Uterus (tissue), 4 donors: Measurements from ENCODE around the gene RALA. TPM values are rescaled to one million over a fixed set of nuclear protein-coding genes. Genes with fewer than 3 reads are reported as not detected.

Source experiments
- DNase-seq, 2 donors: peaks; one replicate each; pipeline ENCODE4 v3.0.0-alpha.2; 2019 to 2020
- H3K27ac ChIP-seq, 2 donors: fragments of 200-600 bp; sonication (generic); 1 replicate in 1 of 2; 2 replicates in 1 of 2; pipeline ENCODE4 v1.5.1; 2016 to 2018
- H3K27me3 ChIP-seq, 2 donors: fragments of 200-600 bp; sonication (generic); one replicate each; pipeline ENCODE4 v1.5.1; 2018 to 2019; ENCODE audit warnings: control low read depth in 1 of 2
- H3K36me3 ChIP-seq, 2 donors: fragments of 200-600 bp; sonication (generic); one replicate each; pipeline ENCODE4 v1.5.1; 2019; ENCODE audit warnings: control low read depth in 1 of 2
- H3K4me1 ChIP-seq, 2 donors: fragments of 200-600 bp; sonication (generic); one replicate each; pipeline ENCODE4 v1.5.1; 2018 to 2019; ENCODE audit warnings: control low read depth in 1 of 2
- H3K4me3 ChIP-seq, 2 donors: fragments of 200-600 bp; sonication (generic); 1 replicate in 1 of 2; 2 replicates in 1 of 2; pipeline ENCODE4 v1.5.1; 2018 to 2019; ENCODE audit warnings: mild to moderate bottlenecking in 1 of 2
- H3K9me3 ChIP-seq, 2 donors: fragments of 200-600 bp; sonication (generic); one replicate each; pipeline ENCODE4 v1.5.1; 2019; ENCODE audit warnings: control low read depth in 1 of 2
- CTCF ChIP-seq, 4 experiments: fragments of 200-600 bp in 2 of 4; fragments of 450-650 bp in 2 of 4; sonication (generic) in 2 of 4; IDR thresholded peaks; one replicate each; pipeline ENCODE4 v1.5.1; 2016 to 2019; ENCODE audit warnings: antibody characterized with exemption in 4 of 4, mild to moderate bottlenecking in 2 of 4, moderate library complexity in 1 of 4
- POLR2A ChIP-seq, 2 donors: fragments of 450-650 bp; IDR thresholded peaks; one replicate each; pipeline ENCODE4 v1.6.1; 2016; ENCODE audit warnings: antibody characterized with exemption in 2 of 2, mild to moderate bottlenecking in 1 of 2, moderate library complexity in 1 of 2
- intact Hi-C: fragments of 100-400 bp; cut with DNase I; formaldehyde crosslinking; loops from one replicate; pipeline ENCODE4 v1.15.1; 2023; ENCODE audit warnings: low total_unique reads
- total RNA-seq, 4 donors: library from RNA; depleted of rRNA in 3 of 4; stranded (reverse); fragments of >200 nt in 3 of 4; gene quantifications; one replicate each; pipeline versions ENCODE4 v1.1.0 to v1.2.4, GENCODE V29; 2014 to 2023
- donor health status: DM: yes; HTN: yes; CAD: no.

Gene RALA
- total RNA-seq, 4 donors from 2014 or later = 7.4 to 31.1 (median 17.6) TPM

GRCh38 chr7:39644170-39644569 lies 20.8 kb downstream of the RALA start:
- Histone ChIP-seq H3K27ac (no peak overlapping the region), H3K9me3 (no peaks in the 10 kb centered on the region), H3K4me1 (no peaks in the 10 kb centered on the region), H3K4me3 (no peak overlapping the region), H3K36me3 (no peaks in the 10 kb centered on the region), H3K27me3 (no peaks in the 10 kb centered on the region)
- no peak for TF ChIP-seq POLR2A (IDR thresholded peaks at IDR 0.05)
- TF ChIP-seq CTCF (IDR thresholded peaks at IDR 0.05) = no peak
- DNase-seq = no peak
- intact Hi-C loops = no loop called here

GRCh38 chr7:39645482-39646407 lies 22.4 kb downstream of the RALA start:
- no peak for DNase-seq
- TF ChIP-seq POLR2A (IDR thresholded peaks at IDR 0.05) (no peak), CTCF (IDR thresholded peaks at IDR 0.05) (no peak)
- Histone ChIP-seq H3K36me3 (no peaks in the 10 kb centered on the region), H3K27ac (no peak overlapping the region), H3K4me1 (no peaks in the 10 kb centered on the region), H3K27me3 (no peaks in the 10 kb centered on the region), H3K4me3 (no peak overlapping the region), H3K9me3 (no peaks in the 10 kb centered on the region)
- intact Hi-C loops = no loop called here

DNA sequence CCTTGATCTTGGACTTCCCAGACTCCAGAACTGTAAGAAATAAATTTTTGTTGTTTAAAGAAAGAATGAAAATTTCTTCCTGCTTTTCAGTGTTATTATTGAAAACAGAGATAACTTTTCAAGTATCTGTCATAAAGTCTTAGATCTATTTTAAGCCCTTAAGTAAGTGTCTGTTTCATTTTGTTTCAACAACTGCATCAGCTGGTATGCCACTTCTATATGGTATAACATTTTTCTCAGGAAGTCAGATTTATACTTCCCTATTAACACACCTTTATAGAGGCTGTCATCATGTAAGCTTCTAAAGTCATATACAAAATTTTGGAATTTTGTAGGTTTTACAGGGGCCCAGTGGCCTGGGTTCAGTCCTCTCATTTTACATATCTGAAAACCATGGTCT lies 24.4 kb downstream of the RALA start:
- H3K27ac ChIP-seq = no peak overlapping the region
- no peaks in the 10 kb centered on the region for H3K36me3 ChIP-seq
- no peak overlapping the region for H3K4me3 ChIP-seq
- no peaks in the 10 kb centered on the region for H3K9me3 ChIP-seq
- no peaks in the 10 kb centered on the region for H3K27me3 ChIP-seq
- TF ChIP-seq CTCF (IDR thresholded peaks at IDR 0.05) (no peak), POLR2A (IDR thresholded peaks at IDR 0.05) (no peak)
- DNase-seq = no peak
- no peaks in the 10 kb centered on the region for H3K4me1 ChIP-seq
- intact Hi-C loops = no loop called here

DNA sequence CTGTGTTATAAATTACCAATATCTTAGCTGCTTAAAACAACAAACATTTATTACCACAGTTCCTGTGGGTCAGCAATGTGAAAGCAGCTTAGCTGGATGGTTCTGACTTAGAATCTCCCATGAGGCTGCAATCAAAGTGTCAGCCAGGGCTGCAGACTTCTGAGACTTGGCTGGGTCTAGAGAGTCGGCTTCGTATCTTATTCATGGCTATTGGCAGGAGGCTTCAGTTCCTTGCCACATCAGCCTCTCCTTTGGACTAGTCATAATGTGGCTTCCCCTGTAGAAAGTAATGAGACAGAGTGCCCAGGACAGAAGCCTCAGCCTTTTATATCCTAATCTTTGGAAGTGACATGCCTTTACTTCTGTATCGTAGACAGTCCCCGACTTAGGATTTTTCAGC lies 27.3 kb downstream of the RALA start:
- Histone ChIP-seq H3K4me3 (no peak overlapping the region), H3K9me3 (no peaks in the 10 kb centered on the region), H3K36me3 (no peaks in the 10 kb centered on the region), H3K27me3 (no peaks in the 10 kb centered on the region), H3K27ac (no peak overlapping the region), H3K4me1 (no peaks in the 10 kb centered on the region)
- no peak for TF ChIP-seq POLR2A (IDR thresholded peaks at IDR 0.05)
- no peak for TF ChIP-seq CTCF (IDR thresholded peaks at IDR 0.05)
- DNase-seq = peak; percentile 30 to 38
- intact Hi-C loops = no loop called here

DNA sequence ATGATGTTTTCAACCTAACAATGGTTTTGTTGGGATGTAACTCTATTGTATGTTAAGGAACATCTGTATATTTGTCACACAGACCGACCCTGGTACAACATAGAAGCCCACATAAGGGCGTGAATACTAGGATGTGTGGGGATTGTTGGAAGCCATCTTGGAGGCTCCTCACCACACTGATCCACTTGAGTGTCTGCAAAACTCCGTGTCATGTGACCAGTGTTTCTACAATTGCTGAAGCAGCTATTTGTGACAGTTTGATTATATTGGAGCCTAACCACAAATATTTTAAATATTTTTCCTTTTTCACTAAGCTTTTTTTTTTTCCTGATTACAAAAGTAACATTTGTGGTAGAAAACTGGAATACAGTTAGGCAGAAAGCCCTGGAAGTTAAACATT lies 27.9 kb downstream of the RALA start:
- Histone ChIP-seq H3K9me3 (no peaks in the 10 kb centered on the region), H3K27me3 (no peaks in the 10 kb centered on the region), H3K27ac (no peak overlapping the region), H3K4me3 (no peak overlapping the region), H3K4me1 (no peaks in the 10 kb centered on the region), H3K36me3 (no peaks in the 10 kb centered on the region)
- DNase-seq = no peak
- TF ChIP-seq CTCF (IDR thresholded peaks at IDR 0.05) (no peak), POLR2A (IDR thresholded peaks at IDR 0.05) (no peak)
- intact Hi-C loops = no loop called here
